Stimulated activated CD4-positive, alpha-beta T cell treated with anti-CD3 and anti-CD28 coated beads, Interleukin-4, amount 100 ng/mL, for 4 hours (primary cell): Measurements from ENCODE around the gene FAM216A.
"Not testable (repeated sequence)": the region's sequence is repeated elsewhere in the genome, so short reads cannot be mapped to it uniquely, and the experiment has no call there.

Source experiments
- DNase-seq, 2 experiments: peaks; one replicate each; pipeline ENCODE4 v3.0.0-alpha.2; 2020

FAM216A gene

DNA sequence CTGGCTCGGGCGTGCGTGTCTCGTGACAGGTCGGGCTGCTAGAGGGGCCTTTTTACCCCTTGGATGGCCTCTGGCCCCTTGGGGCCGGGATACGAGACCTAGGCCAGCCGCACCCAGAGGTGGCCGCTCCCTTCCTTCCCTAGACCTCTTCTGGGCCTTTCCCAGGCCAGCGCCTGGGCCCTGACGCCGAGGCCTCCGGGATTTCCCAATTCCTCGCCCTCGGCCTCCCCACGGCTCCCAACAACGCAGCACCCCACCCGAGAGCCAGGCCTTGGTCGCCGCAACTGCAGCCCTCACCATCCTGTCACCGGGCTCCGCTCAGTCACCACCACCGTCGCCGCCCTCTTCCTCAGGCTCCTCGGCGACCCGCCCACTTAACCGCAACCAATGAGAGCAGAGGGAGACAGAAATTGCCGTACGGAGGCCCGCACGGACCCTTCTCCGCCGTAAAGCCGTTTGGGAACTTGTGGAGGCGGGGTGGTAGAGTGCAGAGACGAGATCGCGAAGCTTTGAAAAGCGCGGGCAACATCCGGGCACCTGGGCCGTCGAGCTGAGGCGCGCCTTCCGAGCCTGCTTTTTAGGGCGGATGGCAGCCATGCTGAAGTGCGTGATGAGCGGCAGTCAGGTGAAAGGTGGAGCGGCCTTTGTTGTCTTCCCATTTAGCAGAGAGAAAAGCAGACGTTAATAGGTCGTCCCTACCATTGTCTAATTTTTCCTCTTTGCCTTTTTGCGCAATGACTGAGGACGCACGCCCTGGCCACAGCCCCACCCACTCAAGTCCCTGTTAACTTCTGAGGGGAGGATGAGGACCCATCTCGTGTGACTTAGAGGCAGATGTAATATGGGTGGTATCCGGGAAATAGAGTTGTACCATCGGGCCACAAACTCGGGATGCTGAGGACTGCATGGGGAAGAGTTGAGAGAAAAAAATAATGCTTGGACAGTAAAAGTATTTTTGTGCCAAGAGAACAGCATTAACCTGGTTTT lies 33.4 kb downstream of the FAM216A start, which contains the start of the genes RAD9B and VPS29:
Gene RAD9B (plus strand): TSS at position 580 of the 987 bp plus-strand sequence. CDS start 7 bp downstream, at position 587.
Gene VPS29 (minus strand): TSS at position 360 of the 987 bp plus-strand sequence. CDS start 60 bp downstream, at position 300.
- DNase-seq, result peak; percentile 94 to 99

DNA sequence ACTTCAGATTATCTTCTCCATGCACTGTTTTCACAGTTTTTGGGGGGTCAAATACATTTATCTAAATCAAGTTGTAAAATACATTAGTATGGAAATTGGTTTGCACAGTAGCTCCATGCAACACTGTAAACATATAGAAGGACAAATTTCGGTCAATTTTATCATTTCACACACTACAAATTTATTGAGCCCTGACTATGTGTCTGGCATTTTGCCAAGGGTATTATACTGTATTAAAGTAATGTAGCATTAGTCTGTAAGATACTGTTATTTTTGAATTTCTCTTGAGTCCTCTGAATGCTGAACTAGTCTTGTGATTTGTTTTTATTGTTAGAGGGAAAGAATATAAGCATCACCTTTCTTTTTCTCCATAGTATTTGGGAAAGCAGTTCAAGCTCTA lies 34.8 kb downstream of the FAM216A start:
- no peak for DNase-seq

DNA sequence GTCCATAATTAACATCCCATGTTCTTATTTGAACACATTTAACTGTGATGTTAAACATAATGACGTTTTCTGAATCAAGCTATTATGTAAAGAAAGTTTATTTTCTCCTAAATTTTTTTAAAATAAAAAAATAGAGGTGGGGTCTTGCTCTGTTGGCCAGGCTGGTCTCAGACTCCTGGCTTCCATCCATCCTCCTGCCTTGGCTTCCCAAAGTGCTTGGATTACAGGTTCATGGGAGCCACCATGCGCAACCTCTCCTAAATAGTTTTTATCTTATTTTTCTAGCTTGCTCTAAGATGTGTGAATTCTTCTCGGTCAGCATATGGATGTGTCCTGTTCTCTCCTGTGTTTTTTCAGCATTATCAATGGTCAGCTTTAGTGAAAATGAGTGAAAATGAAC lies 36.7 kb downstream of the FAM216A start:
- DNase-seq, result no peak

DNA sequence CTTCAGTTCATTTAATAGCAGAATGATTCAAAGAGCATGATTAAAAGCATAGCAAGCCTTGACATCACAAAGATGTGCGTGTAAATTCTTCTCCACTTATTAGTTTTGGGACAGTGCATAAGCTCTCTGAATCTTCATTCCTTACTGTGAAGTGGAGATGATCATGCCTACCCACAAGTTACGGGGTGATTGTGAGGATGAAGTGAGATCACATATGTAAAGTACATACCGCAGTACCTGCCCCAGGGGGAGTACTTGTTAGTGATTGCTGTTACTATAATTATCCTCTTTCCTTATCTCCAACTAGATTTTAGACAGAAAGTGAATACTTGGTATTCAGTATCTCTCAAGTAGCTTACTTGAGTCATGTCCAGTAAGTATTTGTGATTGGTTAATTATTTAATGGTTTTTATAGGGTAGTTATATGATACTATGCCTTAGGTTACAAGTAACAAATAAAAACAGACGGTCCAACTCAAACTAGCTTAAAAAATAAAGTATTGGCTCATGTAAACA lies 39.5 kb downstream of the FAM216A start:
- DNase-seq, result no peak

DNA sequence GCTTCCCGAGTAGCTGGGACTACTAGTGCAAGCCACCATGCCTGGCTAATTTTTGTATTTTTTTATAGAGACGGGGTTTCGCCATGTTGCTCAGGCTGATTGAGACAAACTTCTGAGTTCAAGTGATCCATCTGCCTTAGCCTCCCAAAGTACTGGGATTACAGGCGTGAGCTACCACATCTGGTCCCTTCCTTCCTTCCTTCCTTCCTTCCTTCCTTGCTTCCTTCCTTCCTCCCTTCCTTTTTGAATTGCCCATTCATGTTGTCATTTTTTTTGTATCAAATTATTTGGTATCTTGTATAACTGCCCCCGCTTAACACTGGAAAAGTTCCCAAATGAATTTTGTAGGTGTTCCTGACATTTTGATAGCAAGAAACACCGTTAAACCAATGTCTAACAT lies 45.2 kb downstream of the FAM216A start:
- DNase-seq, result no peak

- DNase-seq, result no peak
Observed at GRCh38 chr12:110514363-110514762, 45.7 kb downstream of the FAM216A start.

DNA sequence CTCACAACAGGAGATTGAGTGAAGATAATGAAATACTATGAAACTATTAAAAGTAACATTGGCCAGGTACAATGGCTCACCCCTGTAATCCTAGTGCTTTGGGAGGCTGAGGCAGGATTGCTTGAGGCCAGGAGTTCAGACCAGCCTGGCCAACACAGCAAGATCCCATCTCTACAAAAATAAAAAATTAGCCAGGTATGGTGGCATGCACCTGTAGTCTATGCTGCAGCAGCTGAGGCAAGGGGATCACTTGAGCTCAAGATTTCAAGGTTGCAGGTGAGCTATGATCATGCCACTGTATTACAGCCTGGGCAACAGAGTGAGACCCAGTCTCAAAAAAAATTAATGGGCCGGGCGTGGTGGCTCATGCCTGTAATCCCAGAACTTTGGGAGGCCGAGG lies 48.4 kb downstream of the FAM216A start:
- no peak for DNase-seq

GRCh38 chr12:110518014-110518413 lies 49.4 kb downstream of the FAM216A start:
- not testable (repeated sequence) for DNase-seq

GRCh38 chr12:110520876-110521712 lies 52.4 kb downstream of the FAM216A start:
- DNase-seq, result not testable (repeated sequence)

DNA sequence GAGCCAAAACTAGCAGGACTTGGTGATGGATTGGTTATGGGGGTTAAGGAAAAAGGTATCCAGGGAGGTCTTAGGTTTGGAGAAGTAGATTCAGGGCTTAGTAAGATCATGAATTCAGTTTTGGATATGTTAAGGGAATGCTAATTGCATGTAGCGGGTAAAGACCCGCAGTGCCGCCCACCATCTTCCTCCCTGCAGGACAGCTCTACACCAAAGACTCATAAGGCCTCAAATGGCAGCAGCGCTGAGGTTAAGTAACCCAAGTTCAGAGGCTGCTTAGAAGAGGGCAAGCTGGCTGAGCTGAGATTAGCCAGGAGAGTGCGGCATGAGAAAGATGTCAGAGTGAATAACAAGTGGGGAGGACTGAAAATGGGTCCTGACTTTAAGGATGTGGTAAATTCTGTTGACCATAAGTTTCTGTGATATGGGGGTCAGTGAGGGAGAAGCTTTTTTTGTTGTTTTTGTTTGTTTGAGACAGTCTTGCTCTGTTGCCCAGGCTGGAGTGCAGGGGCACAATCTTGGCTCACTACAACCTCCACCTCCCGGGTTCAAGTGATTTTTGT lies 59.7 kb downstream of the FAM216A start:
- no peak for DNase-seq

- no peak for DNase-seq
Observed at GRCh38 chr12:110530511-110530910, 61.9 kb downstream of the FAM216A start.

DNA sequence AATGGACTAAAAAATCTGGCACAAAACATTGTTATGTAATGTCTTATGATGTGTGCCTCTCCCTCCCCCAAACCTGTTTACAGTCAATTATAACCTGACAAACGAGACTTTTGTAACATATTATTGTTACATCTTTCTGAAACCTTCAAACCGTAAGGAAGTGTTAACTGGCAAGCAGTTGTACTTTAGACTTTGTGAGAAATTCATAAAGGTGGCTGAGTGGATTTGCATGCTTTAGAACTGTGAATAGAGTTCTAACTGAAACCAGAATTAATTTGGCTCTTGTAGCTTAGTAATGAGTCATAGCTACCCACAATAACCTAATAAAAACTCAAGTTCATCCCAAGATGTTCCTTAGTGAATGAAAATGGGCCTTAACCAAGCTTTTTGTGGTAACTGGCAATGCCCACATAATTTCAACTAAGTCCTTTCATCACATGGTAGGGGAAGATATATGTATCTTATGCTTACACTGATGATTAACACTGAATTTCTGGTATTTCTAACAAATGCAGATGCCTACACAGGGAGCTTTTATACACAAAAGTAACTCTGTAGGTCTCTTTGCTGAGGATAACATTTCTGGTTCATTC lies 63.2 kb downstream of the FAM216A start:
- no peak for DNase-seq

- DNase-seq, result no peak
Observed at GRCh38 chr12:110532644-110533043, 64.0 kb downstream of the FAM216A start.

DNA sequence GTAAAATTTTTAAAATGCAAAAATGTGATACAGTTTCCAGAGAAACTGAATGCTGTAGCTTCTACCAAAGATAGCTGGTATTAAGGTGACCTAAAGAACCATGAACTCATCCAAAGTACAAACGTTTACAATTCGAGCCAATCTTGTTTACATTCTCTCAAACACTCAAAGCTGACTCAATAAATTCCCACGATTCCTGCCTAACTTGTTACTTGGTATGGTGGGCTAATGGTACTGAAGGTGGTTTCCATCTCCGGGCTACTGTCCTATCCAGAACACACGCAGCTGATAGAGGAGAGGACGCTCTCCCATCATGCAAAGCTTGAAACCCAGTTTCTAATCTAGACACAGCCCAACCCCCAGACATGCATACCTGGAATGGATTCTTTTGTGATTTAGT lies 65.0 kb downstream of the FAM216A start:
- DNase-seq, result no peak

DNA sequence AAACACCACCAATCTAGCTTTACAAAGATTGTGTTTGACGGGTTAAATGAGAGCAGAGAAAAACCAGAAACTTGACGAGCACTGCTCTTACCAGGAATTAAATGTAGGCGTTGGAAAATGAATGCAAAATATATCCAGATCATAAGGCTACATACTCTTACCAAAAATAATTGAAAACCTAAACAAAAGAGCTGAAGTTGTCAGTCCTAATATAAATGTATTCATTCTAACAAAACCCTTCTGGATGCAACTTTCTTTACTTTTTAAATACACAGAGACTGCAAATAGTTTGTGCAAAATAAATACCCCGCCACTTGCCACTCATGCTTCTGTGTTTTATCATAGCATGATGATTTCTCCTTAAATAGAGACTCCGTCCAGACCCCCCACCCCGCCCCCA lies 66.2 kb downstream of the FAM216A start:
- no peak for DNase-seq

GRCh38 chr12:110536834-110537604 lies 68.4 kb downstream of the FAM216A start:
- DNase-seq, result no peak

- DNase-seq, result no peak
Observed at GRCh38 chr12:110537605-110538409, 69.2 kb downstream of the FAM216A start.

- no peak for DNase-seq
Observed at GRCh38 chr12:110538869-110539622, 70.4 kb downstream of the FAM216A start.
